Measurements from ENCODE around the gene PDZD4.

DNA sequence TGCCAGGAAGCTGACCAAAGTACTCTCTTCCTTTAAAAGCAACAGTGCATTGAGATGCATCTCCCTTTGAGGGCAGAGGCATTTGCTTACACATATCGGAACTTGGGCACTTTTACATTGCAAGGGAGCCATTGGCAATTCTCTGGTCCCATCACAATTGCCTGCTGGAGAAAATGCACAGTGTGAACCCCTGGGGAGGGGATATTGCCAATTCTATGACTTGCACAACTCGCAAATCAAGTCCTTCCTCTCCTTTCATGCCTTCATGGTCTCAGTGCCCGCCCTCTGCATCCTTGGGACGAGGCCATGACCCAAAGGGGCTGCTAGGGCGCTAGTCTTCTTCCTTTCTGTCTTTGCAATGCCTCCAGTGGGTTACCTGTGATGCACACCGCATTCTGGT is 14.9 kb upstream of the PDZD4 start:
- TF ChIP-seq, protein P1, sequence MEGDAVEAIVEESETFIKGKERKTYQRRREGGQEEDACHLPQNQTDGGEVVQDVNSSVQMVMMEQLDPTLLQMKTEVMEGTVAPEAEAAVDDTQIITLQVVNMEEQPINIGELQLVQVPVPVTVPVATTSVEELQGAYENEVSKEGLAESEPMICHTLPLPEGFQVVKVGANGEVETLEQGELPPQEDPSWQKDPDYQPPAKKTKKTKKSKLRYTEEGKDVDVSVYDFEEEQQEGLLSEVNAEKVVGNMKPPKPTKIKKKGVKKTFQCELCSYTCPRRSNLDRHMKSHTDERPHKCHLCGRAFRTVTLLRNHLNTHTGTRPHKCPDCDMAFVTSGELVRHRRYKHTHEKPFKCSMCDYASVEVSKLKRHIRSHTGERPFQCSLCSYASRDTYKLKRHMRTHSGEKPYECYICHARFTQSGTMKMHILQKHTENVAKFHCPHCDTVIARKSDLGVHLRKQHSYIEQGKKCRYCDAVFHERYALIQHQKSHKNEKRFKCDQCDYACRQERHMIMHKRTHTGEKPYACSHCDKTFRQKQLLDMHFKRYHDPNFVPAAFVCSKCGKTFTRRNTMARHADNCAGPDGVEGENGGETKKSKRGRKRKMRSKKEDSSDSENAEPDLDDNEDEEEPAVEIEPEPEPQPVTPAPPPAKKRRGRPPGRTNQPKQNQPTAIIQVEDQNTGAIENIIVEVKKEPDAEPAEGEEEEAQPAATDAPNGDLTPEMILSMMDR (IDR thresholded peaks at IDR 0.05; ENCODE audit: insufficient read depth, low read depth, low read length): no peak
- no peak for TF ChIP-seq EZH2 (IDR thresholded peaks at IDR 0.05; ENCODE audit: insufficient read depth, low read length)
